GM18502 (cell line): ENCODE measurements around the gene ZNF652.
"Not testable (repeated sequence)": the region's sequence is repeated elsewhere in the genome, so short reads cannot be mapped to it uniquely, and the experiment has no call there.

Experiments
- ATAC-seq: cut with Tn5 transposase; IDR thresholded peaks from one replicate; pipeline ENCODE4 v1.9.1; 2021; ENCODE audit warnings: mild to moderate bottlenecking; ENCODE audit not compliant: unreplicated experiment, poor library complexity

Gene ZNF652

GRCh38 chr17:49277638-49278037 is 84.4 kb downstream of the ZNF652 start:
- ATAC-seq: no peak

GRCh38 chr17:49275981-49276380 is 86.1 kb downstream of the ZNF652 start:
- not testable (repeated sequence) for ATAC-seq

GRCh38 chr17:49269356-49269755 is 92.7 kb downstream of the ZNF652 start:
- ATAC-seq: no peak

- no peak for ATAC-seq
These were observed 94.1 kb downstream of the ZNF652 start for GRCh38 chr17:49267912-49268311.

DNA sequence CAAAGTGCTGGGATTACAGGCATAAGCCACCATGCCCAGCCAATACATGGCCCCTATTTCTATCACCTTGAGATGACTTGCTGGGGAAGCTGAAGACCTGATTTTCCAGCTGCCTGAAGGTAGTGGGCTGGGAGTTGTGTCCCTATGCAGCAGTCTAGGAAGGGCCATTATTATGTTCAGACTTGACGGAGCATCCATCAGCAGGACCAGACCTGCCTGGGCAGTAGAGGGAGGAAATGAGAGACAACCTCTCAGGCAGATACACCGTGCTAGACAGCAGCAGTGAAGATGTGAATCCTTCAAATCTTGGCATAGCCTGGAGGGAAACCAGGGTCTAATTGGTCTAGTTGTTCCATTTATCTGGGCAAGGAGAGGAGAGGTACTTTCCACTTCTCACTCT is 95.8 kb downstream of the ZNF652 start:
- ATAC-seq: no peak

DNA sequence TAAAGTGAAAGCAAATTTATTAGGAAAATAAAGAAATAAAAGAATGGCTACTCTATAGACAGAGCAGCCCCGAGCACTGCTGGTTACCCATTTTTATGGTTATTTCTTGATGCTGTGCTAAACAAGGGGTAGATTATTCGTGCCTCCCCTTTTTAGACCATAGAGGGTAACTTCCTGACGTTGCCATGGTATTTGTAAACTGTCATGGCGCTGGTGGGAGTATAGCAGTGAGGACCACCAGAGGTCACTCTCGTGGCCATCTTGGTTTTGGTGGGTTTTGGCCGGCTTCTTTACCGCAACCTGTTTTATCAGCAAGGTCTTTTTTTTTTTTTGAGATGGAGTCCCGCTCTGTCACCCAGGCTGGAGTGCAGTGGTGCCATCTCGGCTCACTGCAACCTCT is 100.5 kb downstream of the ZNF652 start:
- not testable (repeated sequence) for ATAC-seq

DNA sequence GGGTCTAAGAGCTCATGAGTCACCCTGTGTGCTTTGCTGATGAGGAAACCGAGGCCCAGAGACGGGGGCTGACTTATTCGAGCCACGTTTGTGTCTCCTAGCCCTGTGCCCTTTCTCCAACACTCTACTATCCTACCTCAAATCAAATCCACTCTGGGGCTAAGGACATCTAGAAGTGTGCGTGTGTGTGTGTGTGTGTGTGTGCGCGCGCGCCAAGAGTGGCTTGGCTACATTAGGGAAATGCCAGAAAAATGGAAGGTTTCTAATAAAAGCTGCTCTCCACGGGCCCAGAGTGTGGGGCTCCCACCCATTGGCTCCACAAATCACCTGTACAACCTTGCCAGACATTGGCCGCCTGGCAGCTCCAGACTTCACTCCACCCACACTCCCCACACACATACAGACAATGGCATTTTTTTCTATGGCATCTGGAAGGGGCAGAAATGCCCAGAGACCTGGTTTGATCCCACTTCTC is 101.2 kb downstream of the ZNF652 start:
- no peak for ATAC-seq

DNA sequence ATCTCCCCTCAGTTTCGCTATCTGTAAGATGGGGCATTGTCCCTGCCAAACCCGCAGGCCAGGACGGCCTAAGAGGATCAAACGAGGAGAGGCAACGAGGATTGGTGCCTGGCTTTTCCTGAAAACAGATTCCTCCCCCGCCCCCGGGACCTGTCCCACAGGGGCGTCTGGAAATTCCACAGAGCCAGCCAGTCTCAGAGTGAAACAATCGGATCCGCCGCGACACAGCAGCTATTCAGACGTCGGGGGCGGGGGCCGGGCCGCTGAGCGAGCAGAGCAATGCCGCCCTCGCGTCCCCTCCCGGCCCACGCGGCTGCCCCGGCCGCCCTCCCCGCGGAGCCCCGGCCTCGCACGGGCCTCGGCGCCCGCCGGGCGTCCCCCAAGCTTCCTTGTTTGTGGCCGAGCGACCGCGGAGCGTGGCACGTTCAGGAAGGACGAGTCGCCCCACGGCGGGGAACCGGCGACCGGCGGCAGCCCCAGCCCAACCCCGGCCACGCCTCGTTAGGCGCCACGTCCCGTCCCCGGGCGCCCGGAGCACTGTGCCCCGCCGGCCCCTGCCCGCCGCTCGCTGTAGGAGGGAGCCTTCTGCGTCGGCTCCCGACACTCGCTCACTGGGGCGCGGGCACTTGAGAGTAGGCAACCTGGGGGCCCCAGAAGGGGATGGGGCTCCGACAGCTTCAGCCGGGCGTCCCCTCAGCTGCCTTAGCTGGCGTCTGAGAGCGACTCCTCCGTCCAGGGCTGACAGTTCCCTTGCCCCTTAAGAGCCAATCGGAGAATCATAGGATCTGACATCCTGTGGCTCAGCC is 101.8 kb downstream of the ZNF652 start:
- no peak for ATAC-seq

GRCh38 chr17:49259663-49260010 is 102.4 kb downstream of the ZNF652 start:
- no peak for ATAC-seq

GRCh38 chr17:49258394-49258793 is 103.7 kb downstream of the ZNF652 start:
- ATAC-seq: no peak

GRCh38 chr17:49255125-49255524 is 106.9 kb downstream of the ZNF652 start:
- ATAC-seq: no peak

DNA sequence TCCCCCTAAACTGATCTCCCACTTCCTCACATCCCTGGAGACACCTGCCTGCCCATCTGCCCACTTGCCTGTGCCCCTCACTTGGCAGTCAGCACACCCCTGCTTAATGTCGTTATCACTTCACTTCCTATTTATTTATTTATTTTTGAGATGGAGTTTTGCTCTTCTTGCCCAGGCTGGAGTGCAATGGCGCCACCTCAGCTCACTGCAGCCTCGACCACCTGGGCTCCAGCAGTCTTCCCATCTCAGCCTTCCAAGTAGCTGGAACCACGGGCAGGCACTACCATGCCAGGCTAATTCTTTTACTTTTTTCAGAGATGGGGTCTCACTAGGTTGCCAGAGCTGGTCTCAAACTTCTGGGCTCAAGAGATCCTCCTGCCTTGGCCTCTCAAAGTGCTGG is 108.0 kb downstream of the ZNF652 start:
- ATAC-seq: no peak

DNA sequence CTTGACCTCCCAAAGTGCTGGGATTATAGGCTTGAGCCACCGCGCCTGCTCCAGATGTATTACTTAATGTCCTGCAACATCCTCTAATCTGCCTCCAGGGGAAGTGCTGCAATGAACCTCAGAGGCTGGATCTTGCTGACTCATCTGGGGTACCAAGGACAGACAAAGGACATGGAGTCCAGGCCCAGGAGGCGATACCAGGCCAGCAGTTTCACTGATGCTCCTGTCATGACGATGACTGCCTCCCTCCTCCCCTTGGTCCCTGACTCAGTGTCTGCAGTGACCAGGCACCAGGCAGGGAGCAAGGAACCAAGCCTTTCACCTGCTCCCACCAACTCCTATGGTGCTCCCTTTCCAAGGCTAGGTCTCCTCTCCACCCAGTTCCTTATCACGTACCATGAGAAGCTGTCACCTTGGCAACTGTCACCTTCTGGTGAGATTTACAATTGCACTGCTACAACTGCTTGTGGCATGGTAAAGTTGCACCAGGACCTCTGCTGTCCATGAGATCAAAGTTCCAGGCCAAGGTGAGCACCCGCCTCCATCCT is 109.8 kb downstream of the ZNF652 start:
- ATAC-seq: no peak

- ATAC-seq: no peak
These were observed 112.0 kb downstream of the ZNF652 start for GRCh38 chr17:49249890-49250522.

DNA sequence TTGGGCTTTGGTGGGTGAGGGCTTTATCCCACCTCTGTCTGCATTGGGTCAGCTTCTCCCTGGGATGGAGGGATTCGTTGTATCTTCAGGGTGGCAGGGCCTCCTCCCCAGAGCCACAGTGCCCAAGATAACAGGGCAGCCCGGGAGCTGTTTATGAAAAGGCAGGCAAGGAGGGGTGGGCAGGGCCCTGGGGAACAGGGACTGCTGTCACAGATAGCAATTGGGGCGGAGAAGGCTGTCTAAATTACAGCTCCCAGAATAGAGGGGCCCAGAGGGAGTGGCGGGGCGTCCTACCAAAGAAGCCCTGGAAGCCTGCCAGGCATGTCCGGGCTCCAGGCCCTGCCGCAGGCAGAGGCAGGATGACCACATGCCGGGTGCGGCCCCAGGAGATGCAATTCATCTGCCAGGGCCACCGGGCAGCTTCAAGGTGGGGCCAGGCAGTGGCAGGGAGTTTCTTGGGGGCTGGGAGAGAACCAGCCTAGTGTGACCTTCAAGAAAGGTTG is 112.7 kb downstream of the ZNF652 start:
- no peak for ATAC-seq

DNA sequence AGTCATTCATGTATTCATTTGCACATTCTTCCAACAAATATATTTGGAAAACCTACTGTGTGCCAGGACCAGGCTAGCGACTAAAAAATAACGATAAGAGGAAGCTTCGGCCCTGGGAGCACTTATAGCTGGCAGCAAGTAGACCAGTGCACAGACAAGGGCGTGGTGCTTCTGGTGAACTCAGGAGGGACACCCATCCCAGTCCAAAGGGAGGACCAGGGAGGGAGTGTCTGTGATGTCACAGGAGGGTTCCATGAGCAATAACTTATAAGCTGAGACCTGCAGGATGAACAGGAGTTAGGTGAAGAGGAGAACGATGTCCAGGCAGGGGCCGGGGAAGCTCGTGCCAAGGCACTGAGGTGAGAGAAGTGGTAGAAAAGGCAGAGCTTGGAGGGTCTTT is 114.1 kb downstream of the ZNF652 start:
- no peak for ATAC-seq

- ATAC-seq: no peak
These were observed 117.2 kb downstream of the ZNF652 start for GRCh38 chr17:49244839-49245238.
